OCI-LY7 (cell line): ENCODE measurements around the gene GK2.

Experiments
- CTCF ChIP-seq: fragments of 200-600 bp; sonication (generic); conservative IDR thresholded peaks from 2 replicates; pipeline ENCODE4 v1.5.1; 2014; ENCODE audit warnings: mild to moderate bottlenecking, antibody characterized with exemption, low read length, moderate library complexity, mixed read lengths
- EZH2phosphoT487 ChIP-seq: fragments of 200-600 bp; sonication (generic); IDR thresholded peaks from 2 replicates; pipeline ENCODE4 v1.6.1; 2018; ENCODE audit warnings: low read depth, borderline replicate concordance, mild to moderate bottlenecking, mixed run types, antibody characterized with exemption, low read length, moderate library complexity, mixed read lengths

- no peak for TF ChIP-seq CTCF
- TF ChIP-seq EZH2phosphoT487, result no peak
Observed at GRCh38 chr4:79399076-79399475, 9.0 kb downstream of the GK2 start.
